ENCODE data around the gene EPHA2. TPM values are rescaled to one million over a fixed set of nuclear protein-coding genes. Genes with fewer than 3 reads are reported as not detected.

EPHA2 gene
- 77.4 to 149 TPM (median 141 TPM) in 5 replicates for total RNA-seq (2022; extraction: Qiagen RNA extraction; ENCODE audit: low read depth)

GRCh38 chr1:16155537-16156410 lies at the start of gene EPHA2:
Gene EPHA2 (minus strand): TSS chr1:16156069. CDS start chr1:16155932, 137 bp downstream.

Other genes with a start within 250 kb of the EPHA2 start
- 7.7 to 17.9 TPM (median 14.7 TPM) in 5 replicates for gene ZBTB17, start 180.0 kb downstream of the EPHA2 start, total RNA-seq (2022; extraction: Qiagen RNA extraction; ENCODE audit: low read depth)
- 0.05 TPM in 1 of 5 replicates, not detected in the others for gene SRARP, start 151.8 kb downstream of the EPHA2 start, total RNA-seq (2022; extraction: Qiagen RNA extraction; ENCODE audit: low read depth)
- not detected in 5 replicates for gene HSPB7, start 138.0 kb downstream of the EPHA2 start, total RNA-seq (2022; extraction: Qiagen RNA extraction; ENCODE audit: low read depth)
- 0.06 TPM in 1 of 5 replicates, not detected in the others for gene CLCNKA, start 134.0 kb downstream of the EPHA2 start, total RNA-seq (2022; extraction: Qiagen RNA extraction; ENCODE audit: low read depth)
- gene CLCNKB, start 112.3 kb downstream of the EPHA2 start, total RNA-seq (2022; extraction: Qiagen RNA extraction; ENCODE audit: low read depth), result 0.07 to 0.22 TPM (median 0.15 TPM) in 4 of 5 replicates, not detected in the other
- gene FAM131C, start 82.4 kb downstream of the EPHA2 start, total RNA-seq (2022; extraction: Qiagen RNA extraction; ENCODE audit: low read depth), result 10.8 to 20.2 TPM (median 18.3 TPM) in 5 replicates
- gene ARHGEF19, start 56.6 kb upstream of the EPHA2 start, total RNA-seq (2022; extraction: Qiagen RNA extraction; ENCODE audit: low read depth), result 4.2 to 8.2 TPM (median 5.9 TPM) in 5 replicates
- gene CPLANE2, start 81.1 kb upstream of the EPHA2 start, total RNA-seq (2022; extraction: Qiagen RNA extraction; ENCODE audit: low read depth), result 2.6 to 4.2 TPM (median 3.8 TPM) in 5 replicates
- 8.0 to 9.5 TPM (median 9.1 TPM) in 5 replicates for gene FBXO42, start 196.4 kb upstream of the EPHA2 start, total RNA-seq (2022; extraction: Qiagen RNA extraction; ENCODE audit: low read depth)
- gene SZRD1, start 211.2 kb upstream of the EPHA2 start, total RNA-seq (2022; extraction: Qiagen RNA extraction; ENCODE audit: low read depth), result 74.0 to 95.0 TPM (median 90.6 TPM) in 5 replicates

Measured in A549 treated with ZK216348 at 1 μM for 4 hours (cell line).